GM04503 (cell line): Measurements from ENCODE around the gene ACTN4.

Experiments used
- DNase-seq: peaks from one replicate; pipeline ENCODE4 v3.0.0-alpha.2; 2012; ENCODE audit warnings: low read depth

The ACTN4 gene

DNA sequence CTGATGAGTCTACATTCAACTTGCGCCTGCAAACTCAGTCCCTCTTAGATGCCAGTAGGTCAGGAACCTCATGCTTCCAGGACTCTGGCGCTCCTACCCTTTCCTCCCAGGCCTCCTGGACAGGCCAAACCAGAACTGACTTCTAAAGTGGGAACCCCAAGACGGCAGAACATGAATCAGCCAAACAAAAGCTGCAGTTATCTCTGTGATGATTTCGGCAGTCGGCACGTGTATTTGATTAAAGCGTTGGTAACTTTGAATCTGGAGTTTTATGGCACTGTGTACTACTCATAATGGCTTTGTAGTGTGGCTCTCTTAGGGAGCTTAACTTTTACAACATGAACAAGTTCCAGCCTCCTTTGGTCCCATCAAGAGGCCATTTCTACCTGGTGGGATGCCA lies 13.7 kb downstream of the ACTN4 start:
- DNase-seq, result no peak

DNA sequence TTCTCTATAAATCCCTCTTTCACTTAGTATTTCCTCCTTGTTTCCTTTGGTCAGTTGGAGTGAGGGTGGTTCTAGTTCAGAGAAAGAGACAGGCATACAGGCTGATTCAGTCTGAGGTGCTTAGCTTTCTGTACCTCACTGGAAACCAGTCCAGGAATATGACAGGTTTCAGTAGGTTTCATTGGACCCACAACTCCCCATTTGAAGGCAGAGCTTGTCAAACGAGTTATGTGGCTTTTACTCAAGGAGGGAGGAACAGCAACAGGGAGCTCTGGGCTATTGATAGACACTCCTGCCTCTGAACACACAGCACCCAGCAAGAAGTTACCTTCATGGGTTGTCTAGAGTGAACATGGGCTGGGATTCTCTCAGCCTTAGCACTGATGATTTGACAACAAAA lies 14.5 kb downstream of the ACTN4 start:
- DNase-seq, result no peak

DNA sequence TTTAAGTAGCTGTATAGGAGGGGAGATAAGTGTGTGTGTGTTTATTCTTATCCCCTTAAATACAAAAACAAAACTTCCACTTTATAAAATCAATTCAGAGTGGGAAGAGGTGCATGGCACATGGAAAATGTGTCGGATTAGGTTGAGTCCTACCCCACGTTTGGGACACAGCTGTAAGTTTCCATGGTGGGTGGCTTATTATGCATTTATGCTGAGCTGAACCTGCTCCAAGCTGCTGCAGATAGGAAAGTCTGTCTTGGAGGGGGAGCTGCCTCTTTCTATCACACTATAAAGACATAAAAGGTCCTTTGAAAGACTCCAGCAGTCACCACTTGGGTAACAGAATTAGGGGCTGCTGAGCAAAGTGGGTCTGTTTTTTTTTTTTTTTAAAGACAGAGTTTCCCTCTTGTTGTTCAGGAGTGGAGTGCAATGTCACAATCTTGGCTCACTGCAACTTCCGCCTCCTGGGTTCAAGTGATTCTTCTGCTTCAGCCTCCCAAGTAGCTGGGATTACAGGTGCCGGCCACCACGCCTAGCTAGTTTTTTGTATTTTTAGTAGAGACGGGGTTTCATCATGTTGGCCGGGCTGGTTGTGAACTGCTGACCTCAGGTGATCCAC lies 15.2 kb downstream of the ACTN4 start:
- no peak for DNase-seq

DNA sequence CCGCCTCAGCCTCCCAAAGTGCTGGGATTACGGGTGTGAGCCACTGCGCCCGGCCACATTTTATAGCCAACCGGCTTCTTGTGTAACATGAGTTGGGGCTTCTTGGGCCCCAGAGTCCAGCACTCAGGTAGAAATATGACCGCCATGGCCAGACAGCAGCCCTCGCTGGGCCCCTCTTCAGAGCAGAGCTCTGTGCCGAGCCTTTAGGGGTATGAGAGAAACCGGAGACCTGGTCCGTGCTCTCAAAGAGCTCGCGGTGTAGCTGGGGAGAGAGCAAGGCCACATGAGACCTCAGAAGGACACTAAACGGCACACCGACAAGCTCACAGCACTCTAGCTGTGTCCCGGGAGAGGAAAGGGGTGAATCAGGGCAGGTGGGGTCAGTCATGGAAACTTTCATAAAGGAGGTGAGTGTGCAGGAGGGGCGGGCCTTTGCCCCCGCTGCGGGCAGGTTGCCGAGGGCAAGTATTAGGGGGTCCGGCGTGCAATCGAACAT lies 15.8 kb downstream of the ACTN4 start:
- DNase-seq, result no peak

DNA sequence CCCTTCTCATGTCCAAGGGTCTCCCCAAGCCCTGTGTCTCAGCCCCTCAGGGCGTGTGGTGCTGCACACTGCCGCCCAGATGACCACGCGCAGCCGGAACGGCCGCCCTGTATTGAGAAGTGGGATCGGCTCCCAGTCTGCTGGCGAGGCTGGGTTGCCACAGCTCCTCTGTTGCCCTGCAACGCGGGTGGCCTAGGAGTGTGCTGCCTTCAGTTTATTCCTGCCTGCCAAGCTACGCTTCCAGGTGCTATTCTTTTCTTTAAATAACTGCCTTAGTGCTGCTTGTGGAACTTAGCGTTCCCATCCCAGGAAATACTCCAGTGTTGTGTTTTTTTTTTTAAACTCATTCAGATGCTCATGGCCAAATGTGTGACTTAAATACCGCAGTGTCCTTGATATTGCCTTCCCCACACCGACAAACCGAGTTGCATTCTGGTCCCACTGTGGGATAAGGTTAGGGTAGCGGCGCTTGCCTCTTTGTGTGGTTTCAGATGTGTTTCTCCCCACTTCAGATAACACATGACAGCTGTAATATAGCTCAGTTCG lies 16.6 kb downstream of the ACTN4 start:
- no peak for DNase-seq

DNA sequence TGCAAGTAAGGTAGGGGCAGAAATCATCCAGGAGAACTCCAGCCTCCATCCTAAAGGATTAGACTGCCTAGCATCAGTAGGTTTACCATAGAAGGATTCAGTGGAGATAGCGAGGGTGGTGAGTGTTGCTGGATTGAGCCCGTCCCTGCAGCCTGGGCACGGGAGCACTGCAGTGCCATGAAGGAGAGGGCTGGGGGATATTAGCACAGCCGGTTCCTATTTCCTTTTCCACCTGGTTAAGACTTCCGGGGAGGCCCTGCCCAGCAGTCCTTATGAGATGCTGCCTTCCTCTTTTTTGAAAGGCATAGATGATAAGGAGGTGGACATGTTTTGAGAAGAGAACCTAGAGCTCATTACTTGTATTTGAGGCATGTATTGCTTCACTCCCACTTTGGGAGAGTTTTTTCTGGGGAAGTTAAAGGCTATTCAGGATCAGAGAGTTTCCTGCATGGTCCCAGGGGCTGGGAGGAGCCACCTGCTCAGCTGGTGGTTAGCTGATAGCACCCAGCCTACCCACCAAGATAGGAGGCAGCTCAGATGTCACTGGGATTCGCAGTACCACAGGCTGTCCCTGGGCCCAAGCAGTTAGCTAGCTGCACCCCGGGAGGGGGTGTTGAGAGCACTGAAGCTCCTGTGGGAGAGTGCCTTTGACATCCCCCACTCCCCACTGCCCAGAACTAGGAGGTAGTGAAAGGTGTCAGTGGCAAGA lies 17.2 kb downstream of the ACTN4 start:
- DNase-seq, result no peak

DNA sequence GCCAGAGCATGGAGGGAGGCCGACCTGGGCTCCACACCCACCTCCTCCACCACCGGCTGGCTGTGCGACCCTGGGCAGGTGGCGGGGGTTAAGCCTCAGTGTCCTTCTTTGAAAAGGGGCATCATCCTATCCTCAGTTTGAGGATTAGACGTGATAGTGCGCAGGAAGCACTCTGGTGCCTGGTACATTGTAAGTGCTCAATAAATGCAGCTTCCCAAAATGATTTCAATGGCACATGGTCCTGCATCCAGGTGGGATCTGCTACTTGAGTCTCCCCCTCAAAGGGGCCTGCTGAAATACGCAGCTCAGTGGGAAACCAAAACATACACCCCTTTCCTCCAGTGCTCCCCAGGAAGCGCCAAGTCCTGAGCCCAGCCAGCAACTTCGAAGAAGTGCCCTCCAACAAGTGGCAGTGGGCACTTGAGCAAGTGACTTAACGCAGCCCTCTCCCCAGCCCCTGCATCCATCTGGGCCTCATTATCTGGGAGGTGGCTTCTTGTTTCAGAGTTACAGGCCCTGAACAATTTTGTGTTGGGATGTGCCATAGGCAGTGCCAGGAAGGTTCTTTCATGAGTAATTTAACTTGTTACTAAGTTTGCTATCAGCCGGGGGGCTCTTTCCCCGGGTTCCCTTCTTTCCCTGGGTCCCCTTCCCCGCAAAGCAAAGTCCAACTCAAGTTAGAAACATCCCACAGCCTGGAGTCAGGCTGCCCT lies 17.9 kb downstream of the ACTN4 start:
- DNase-seq, result no peak

DNA sequence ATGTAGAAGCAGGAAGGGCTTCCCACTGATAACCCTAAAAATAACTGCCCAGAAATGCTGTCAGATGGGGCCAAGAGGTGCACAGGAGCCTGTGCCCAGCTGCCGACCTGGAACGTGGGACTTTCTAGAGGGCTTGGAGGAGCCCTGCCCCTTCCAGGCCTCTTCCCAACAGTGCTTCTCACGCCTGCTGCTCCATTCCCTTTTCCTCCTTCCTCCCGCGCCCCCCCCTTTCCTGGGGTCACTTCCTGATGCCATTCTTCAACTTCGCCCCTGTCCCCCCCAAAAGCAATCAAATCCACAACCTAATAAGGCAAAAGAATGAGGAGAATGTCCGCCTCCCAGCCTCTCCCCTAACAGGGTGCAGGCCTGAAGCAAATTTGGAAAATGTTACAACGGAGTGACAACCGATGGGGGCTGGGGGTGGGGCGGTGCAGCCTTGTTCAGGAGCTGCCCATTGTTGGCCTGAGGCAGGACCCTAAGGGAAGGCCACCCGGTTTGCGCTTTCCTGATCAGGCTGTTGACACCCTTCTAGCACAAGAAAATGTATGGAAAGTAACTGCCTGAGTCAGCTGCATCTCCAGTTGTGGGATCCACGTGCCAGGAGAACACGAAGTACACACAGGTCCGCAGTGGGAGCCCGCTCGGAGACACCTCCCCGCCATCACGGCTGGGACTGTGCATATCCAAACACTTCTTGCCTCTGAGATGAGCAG lies 18.7 kb downstream of the ACTN4 start:
- peak; percentile 86 for DNase-seq

DNA sequence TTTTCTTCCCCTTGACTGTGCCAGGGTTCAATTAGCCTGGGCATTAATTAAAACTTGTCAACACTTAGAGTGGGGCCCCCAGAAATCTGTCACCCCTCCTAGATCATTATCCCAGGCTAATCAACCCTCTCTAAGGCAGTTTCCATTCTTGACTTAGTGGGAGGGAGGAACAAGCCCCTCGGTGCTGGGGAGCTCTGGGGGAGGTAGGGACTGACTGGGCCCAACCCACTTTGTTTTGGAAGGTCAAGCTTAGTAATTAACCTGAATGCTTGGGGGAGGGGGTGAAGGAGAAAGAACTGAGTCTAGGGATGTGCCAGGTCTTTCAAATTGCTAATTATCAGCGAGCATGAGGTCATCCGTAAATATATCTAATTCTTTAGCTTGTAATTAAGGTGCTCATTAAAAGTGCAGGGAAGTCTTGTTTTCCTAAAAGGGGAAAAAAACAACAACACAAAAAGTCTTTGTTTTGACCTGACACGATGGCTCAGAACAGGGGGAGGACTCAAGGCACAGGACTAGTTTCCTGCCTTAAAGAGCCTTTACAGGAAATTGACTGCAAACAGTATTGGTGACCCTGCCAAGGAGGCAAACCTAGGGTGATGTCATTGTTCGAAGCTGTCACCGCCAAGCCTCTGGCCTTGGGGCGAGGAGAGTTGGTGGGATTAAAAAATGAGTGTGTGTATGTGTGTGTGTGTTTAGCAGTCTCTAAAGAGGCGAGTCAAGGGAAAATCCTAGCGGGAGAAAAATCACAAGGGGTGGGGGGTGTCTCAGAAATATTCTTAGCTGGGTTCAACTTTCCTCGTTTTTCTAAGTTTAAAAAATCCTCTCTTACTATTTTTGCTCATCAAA lies 19.4 kb downstream of the ACTN4 start:
- DNase-seq, result peak; percentile 60

DNA sequence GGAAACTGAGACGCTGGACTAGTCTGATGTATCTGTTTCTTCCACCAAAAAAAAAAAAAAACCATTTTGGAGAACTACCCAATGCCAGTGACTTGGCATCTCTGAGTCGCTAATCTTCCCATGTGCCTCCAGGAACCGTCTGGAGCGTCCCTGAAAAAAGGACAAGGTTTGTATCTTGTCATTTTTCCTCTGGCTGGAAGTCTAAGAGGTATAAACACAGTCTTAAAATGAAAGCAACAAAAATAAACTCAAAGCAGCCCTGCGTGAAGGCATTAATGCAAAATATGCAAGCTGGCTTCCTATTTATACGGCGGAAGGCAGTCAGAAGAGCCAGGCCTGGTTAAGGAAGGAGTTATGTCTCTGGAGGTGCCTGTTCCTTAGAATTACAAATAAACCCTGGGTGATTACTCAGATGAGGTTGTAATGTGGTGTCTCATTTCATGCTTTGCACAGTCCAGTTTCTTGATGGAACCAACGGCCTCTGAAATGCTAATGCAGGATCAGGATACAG lies 20.3 kb downstream of the ACTN4 start:
- no peak for DNase-seq

DNA sequence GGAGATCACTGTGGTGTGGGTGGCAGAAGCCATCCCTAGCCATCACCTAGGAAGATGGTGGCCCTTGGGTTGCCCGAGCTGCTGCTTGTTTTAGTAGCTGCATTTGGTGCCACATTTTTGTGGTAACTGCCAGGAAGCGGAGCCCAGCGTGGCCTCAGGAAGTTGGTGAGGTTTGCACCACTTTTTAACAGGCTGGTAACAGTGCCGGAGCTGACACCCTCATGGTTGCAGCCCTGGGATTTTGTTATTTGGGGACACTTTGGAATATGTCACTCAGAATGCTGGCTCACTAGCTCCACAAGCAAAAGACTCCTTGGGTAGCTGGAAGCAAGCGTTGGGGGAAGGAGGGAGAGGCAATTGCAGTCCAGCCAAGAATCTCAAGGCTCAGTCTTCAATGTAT lies 22.1 kb downstream of the ACTN4 start:
- no peak for DNase-seq

DNA sequence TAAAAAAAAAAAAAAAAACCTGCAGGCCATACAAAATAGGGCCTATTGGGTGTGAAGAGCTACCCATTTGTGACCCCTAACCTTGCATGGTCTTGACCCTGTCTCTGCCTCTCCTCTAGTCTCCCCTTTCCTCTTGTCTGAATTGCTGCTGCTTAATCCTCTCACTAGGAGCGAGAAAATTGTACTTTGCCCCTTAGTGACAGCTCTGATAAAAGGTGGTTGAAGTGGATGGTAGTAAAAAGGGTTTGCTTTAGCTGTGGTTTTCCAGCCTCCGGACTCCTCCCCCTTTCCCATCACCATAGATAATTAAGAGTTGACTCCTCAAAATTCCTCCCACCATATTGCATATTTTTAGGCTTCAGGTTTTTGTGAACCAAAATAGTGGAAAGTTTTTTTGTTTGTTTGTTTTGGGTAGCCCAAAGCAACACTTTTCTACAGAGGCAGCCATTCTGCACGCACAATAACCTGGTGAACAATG lies 23.5 kb downstream of the ACTN4 start:
- peak; percentile 66 for DNase-seq

DNA sequence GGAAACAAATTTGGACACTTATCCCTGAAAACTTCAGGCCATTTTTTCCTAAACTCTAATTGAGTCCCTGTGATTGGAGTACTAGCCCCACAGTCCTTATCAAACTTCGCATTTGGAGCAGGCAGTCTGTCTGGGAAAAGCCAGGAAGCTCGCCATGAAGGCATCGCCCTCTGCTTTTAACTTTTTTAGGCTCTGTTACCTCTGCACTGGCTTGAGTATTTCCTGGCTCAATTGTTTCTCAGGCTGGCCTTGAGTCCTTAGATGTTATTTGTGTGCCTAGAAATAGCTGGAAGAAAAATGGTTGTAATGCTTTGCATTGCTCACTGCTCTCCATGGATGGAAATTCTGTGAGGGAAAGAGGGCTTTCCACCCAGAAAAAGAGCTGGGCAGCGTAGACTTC lies 24.2 kb downstream of the ACTN4 start:
- DNase-seq, result no peak

DNA sequence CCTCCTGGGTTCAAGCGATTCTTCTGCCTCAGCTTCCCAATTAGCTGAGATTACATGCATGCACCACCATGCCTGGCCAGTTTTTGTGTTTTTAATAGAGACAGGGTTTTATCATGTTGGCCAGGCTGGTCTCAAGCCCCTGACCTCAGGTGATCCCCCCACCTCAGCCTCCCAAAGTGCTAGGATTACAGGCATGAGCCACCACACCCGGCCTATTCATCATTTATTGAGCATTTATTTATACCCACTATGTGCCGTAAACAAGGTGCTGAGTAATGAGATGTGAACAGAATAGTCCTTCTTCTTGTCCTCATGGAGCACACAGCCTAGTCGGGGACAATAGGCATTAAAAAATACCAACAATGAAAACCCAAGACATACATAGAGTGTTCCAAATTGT lies 25.6 kb downstream of the ACTN4 start:
- no peak for DNase-seq

DNA sequence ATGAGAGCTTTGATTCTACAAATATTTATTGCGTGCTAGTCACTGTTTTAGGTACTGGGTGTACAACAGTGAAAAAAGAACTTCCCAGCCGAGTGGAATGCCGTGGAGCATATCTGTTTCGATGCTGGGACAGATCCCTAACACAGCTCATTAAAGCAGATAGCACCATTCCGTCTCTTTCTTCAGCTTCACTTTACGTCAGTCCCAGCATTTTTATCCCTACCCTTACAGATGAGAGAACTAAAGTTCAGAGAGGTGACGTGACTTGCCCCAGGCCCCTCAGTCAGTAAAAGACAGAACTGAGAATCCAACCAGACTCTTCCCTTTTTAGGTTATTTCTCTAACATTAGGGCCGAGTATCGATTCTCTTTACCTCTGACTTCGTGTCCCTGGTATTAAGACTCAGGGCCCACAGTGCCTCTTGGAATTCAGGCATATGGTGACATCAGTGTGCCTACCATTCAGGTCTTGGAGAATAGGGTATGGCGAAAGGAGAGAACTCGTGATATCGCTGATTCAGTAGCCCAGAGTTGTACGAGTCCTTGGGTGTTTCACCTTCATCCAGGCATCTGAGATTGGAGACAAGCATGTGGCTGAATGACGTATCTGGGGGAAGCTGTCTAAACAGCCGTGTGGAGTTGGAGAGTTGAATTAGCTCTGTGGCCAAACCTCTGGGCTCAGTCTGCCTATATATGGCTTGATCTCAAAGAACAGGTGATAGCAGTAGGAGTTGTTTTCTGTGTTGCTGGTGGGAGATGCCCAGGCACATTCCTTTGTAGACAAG lies 27.1 kb downstream of the ACTN4 start:
- no peak for DNase-seq

DNA sequence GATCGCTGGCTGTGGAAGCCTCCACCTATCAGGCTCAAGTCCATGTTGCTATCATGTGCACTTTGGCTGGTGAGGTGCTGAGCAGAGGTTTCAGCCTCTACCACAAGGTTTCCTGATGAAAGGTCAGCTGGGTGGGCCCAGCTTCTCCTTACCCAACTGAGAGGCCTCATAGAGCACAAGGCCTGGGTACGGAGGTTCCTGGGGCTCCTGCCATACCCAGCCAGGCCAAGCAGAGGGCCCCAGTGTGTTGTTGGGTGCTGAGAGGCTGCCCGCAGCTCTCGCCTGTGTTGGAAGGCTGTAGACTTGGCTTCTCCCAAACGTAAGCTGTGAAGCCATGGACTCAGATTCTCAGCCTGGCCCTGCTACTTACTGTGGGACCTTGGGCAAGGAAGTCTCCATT lies 28.2 kb downstream of the ACTN4 start:
- DNase-seq, result no peak

DNA sequence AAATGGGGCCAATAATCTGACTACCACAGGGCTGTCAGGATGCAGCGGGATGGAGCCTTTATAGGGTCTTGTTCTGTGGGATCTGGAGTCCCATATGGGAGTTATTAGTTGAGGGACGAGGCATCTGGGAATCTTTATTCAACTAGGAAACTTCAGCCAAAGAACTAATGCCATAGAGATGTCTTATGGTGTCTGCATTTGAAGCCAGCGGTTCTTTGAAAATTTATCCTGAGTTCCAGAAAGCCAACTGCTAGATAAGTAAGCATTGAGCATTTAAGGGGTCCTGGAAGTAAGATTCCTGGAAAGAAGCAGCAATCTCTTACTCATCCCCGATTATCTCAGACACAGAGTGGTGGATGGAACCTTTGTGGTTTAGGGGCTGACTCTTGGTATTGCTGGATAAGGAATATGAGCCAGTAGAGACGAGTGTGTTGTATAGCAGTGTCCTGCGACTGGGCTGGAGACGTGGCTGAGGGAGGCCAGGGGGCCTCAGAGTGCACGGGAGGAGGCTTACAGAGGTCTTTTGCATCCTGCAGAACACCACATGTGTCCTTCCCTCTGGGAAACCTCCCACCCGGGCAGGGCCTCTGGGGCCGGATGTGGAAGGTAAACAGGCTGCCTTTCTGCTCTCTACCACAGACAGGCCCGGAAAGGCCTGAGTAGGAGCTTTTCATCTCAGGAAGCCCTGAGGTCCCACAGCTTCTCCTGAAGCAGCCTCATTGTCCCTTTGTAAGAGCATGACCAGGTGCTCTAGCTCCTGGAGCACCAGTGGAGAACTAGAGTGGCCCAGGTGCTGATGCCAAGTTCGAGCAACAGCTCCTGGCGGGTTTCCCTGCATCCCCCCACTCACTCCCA lies 28.8 kb downstream of the ACTN4 start:
- DNase-seq, result no peak

DNA sequence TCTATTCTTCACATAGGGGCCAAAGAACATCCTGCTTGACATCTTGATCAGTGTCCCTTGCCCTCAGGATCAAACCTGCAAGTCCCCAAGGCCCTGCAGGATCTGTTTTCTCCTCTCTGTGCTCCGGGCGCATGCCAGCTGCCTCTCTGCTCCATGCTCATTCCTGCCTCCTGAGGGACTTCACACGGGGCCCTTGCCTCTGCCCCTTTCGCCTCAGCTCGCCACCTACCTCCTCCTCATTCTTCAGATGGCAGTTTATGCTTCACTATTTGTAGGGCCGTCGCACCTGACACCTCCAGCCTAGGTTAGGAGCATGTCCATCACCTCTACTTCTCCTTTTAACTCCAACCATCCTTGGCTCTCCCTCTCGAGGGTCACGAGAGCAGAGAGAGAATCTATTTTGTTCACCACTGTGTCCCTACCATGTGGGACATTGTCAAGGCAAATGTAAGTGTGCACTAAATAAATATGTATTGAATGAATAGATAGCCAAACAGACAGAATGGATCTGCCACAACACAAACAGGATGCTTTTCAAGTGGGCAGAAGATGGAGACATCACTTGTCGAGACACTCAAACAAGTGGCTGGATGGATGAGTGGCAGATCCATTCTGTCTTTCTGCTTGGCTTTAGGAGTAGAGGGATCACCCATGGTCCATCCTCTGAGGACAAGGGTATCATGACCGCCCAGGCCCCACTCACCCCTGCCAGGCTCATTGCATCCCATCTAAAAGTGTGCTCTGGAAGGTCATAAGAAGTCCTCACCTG lies 29.6 kb downstream of the ACTN4 start:
- DNase-seq, result no peak
